ENCODE data around the gene PBX4.

Gene PBX4

DNA sequence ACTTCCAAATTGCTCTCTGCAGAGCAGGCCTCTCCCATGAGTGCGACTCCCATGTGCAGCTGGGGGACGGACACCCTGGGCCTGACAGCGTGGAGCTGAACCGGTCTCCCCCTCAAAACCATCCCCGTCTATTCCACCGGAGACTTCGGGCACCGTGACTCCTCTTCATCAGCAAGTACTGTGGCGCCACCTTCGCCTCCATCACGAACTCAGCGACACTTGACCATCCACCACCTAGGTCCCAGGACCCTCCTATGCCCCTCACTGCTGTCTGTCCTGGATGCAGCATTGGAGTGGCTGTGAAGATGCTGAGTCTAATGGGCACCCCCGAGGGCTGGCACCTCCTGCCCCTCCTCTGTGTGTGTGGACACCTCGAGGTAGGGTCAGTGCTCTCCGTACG is 59.9 kb downstream of the PBX4 start:
- no peak for DNase-seq (ENCODE audit: low read depth in 2 of 3, low spot score in 1 of 3)

DNA sequence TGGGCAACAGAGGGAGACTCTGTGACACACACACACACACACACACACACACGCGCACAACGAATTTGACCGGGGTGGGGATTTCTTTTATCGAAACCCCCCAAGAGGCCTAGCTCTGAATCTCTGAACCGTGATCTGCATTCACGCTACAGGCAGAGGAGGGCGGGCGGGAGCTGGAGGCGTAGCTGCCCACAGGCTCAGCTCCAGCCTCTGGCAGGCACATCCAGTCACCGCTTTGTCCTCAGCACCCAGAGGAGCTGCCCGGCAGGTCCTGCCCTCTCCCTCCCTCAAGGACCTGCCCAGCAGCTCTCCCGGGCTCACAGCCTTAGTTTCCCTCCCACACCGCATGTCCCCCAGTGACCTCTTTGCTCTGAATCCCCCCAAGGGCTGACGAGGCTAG is 60.4 kb downstream of the PBX4 start:
- no peak for DNase-seq (ENCODE audit: low read depth in 2 of 3, low spot score in 1 of 3)

DNA sequence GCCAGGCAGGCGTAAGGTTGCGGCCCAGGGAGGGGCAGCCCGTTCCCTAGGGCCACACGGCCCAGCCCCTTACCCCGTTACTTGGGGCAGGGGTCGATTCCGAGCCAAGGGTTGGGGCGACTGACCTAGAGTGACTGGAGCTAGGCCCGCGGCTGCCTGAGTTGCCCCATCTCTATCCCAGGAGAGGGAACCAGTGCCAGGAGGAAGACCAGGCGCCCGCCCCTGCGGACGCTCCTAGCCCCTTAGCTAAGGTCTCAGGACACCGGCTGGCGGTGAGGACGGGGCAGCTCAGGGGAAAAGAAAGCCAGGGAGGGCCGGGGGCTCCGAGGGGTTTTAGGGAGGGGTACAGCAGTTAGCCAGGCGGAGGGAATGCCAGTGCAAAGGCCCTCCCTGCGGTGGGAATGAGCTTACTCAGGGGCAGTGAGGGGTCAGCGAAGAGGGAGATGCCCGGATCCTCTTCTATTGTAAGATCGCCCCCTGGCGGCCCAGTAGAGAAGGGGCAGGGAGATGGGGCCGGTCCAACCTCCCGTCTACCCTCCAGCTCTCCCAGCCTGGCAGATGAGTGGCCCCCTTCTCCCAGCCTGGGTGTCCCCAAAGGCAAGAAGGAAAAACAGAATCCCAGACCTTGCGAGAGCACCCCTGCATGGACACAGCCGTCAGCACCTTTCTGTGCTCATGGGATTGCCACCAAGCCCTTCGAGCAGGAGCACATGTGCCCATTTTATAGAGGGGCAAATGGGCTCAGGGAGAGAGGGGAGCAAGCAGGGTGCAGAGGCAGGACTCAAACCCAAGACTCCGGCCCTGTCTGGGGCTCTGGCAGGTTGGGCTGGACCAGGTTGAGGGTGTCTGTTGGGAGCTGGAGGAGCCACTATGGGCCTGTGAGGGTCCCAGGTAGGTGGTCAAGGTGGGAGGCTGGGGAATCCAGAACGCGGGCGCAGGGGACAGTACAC is 64.1 kb downstream of the PBX4 start:
- peak; percentile 36 to 69 (median 54) for DNase-seq (ENCODE audit: low read depth in 2 of 3, low spot score in 1 of 3)

DNA sequence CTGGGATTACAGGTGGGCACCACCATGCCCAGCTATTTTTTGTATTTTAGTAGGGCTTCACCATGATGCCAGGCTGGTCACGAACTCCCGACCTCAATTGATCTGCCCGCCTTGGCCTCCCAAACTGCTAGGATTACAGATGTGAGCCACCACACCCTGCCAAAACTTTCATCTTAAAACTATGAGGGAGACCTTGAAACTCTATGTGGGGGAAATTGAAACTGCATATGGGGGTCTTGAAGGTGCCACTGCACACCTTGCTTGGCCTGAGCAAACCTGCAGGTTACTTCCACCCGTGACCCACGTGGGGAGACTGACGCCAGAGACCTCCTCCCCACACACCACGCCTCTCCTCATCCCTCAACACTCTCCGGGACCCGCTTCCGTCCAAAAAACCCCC is 64.8 kb downstream of the PBX4 start:
- no peak for DNase-seq (ENCODE audit: low read depth in 2 of 3, low spot score in 1 of 3)

DNA sequence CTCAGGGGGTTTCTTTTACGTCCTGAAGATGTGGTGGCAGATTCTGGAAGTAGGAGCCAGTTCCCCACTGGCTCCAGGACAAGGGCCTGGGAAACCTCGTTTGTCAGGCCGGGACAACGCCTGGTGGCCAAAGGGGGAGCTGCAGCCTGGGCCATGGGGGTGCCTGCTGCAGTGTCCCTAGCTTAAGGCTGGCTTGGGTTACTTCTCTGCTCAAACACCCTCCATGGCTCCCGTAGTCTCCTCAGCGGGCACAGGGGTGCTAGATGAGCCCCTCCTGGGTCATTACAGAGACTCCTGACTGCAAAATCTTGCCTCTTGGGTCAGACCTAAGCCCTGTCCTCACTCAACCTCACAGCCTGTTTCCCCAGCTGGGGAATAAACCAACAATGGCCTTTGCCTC is 65.7 kb downstream of the PBX4 start:
- no peak for DNase-seq (ENCODE audit: low read depth in 2 of 3, low spot score in 1 of 3)

DNA sequence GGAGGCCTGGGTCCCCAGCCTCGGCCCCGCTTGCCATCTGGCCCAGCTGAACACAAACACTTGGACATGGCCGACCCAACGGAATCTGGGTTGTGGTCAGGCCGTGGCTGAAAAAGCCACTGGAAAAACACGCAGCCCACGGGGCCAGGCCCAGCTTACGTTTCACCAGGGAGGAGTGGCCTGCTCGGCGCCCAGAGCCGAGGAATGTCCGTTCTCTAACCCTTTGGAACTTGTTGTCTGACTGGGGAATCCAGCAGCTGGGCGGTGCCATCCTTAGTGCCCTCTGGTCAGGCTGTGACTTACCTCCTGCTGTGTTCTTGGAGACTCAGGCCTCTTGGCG is 66.7 kb downstream of the PBX4 start:
- DNase-seq (ENCODE audit: low read depth in 2 of 3, low spot score in 1 of 3): no peak

DNA sequence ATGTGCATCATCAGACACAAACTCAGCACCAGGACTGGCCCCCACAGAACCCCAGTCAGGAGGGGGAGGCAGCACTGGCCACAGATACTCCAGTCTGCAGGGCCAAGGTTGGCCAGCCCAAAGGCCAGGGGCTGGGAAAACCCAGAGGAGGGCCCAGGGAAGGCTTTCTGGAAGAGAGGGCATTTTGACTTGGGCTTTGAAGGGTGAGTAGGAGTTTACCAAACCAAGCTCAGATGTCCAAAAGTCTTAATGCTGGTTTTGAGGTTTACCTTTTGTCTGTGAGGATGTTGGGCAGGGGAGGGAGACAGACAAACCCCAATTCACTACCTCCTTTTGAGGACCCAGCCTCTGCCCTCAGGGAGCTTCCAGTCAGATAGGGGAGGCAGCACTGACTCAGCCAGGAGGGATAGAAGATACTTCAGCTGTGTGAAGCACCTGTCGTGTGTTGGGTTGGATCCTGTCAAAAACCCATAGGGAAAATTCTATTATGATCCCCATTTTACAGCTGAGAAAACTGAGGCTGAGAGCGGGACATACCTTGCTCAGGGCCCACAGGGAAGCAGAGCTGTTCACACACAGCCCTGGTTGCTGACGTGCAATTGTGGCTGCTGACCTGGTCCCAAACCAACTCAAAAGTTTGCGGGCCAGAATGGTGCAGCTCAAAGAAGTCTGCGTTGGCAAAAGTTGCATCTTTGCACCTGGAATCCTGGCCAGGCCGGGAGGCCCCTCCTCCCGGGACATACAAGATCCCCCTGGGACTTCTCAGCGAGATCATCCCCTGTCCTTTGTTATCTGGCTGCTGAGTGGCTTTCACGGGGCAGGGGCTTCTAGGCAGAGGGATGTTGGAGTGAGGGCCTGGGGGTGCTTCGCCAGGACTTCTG is 67.3 kb downstream of the PBX4 start:
- DNase-seq (ENCODE audit: low read depth in 2 of 3, low spot score in 1 of 3): no peak

DNA sequence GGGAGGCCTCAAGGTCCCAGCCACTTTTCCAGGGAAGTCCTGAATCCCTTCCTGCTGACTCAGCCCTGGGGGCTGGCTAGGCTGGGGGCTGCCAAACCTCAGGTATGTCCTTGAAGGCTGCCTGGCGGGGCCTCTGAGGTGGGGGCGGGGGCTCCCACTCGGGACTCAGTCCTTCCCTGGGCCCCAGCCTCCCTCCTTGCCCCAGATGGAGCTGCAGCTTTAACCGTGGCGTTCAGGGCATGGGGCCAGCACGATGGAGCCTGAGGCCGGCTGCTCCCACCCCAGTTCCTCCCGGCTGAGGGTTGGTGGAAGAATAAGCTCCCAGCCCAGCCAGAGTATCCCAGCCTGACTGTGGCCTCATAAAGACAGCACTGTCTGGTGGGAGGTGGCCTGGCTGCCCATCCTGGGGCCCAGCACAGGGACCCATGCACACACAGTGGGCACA is 68.0 kb downstream of the PBX4 start:
- DNase-seq (ENCODE audit: low read depth in 2 of 3, low spot score in 1 of 3): no peak

DNA sequence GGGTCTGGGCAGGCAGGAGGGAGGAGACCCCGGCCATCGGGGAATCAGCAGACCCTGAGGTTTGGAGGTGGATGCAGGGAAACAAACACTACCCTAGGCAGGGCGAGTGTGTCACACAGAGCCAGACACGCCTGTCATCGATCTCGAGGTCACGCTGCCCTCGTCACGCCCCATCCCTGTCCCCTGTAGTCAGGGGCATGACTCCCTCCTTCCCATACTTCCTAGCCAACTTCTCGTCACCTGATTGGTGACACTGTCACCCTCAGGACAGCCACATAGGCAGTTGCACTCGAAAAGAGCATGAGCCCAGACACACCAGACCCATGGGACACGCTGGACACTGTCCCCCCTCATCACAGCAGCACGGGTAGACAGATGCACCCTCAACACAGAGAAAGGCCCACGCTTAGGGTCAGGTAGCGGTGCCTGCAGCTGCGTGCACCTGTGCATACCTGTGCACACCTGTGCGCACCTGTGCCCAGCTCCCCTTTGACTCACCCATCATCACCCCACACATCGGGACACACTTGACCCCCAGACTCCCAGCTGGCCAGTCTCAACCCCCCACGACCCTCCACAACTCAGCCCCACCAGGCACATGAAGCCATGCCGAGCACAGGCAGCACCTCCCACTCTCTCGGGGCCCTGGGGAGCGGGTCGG is 68.6 kb downstream of the PBX4 start:
- no peak for DNase-seq (ENCODE audit: low read depth in 2 of 3, low spot score in 1 of 3)

DNA sequence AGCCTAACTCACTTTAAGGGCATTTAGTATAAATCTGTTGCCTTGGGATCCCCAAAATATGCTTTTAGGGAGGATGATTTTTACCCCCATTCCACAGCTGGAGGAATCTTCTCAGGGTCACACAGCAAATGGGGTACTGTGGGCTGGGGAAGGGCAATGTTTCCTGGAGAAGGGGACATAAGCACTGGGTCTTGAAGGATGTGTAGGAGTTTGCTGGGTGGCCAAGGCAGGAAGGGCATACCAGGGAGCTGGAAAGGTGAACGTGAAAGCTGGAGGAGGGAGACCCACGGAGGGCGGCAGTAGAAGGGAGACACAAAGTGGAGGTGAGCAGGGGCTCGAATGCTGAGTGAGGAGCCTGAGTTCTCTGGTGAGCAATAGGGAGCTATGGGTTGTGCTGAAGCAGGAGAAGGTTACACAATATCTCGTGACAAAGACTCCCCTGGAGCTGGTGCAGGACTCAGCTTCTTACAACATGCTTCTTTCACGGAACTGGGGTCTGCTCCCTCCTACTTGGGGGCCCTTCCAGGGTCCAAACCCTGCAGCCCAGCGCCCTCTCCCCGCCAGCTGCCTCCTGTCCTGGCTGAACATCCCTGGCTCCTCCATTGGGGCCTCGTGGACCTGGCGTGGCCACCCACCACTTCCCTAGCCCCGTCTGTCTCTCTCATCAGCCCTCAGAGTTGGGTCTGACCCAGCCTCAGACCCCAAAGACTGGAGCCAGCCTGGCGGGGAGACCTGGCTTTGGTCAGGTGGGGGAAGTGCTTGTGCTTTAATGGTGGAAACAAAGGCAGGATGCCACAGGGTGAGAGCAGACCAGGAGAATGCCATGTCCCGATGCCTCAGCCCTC is 69.3 kb downstream of the PBX4 start:
- DNase-seq (ENCODE audit: low read depth in 2 of 3, low spot score in 1 of 3): no peak

DNA sequence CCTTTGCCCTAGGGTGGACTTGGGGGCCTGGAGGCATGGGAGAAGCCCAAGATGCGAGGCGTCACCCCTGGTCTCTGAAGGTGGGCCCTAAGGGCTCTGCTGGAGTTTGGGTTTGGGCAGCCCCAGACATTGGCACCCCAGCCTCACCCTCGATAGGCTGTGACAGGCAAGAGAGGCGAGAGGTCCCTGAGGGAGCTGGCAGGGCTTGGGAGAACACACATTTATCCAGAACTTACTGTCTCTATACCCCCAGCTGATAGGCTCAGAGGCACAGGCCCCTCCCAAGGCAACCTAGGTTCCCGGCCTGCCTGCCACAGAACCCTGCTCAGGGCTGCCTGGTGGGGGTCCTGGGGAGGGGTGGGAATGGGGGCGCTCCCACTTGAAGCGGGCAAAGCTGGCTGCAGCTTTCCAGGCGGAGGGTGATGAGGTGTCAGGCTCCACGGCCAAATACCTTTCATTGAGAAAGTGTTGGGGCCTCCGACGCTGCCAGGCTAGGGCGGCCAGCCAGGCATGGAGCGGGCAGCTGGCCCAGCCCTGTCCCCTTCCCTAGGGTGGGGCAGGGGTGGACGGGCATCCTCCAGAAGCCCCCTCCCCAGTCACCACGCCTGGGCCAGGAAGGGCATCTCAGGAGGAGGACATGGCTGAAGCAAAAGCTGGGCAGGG is 70.7 kb downstream of the PBX4 start:
- no peak for DNase-seq (ENCODE audit: low read depth in 2 of 3, low spot score in 1 of 3)

DNA sequence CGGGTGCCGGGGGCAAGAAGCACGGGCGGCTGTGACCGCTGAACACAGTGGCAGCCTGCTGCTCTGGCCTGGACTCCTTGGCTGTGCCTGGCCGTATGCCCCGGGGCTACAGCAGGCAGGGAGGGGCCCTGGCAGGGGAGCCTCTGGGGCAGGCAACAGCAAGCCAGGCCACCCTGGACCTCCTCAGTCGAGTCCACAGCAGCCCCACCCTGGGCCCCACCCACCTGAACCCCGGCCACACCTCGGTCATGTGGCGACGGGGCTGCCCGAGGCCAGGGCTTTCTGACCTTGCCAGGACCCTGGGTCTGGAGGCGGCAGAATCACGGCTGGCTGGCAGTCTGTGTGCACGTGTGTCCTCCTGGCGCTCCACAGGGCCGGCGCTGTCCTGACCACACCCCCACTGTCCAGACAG is 71.7 kb downstream of the PBX4 start:
- no peak for DNase-seq (ENCODE audit: low read depth in 2 of 3, low spot score in 1 of 3)

DNA sequence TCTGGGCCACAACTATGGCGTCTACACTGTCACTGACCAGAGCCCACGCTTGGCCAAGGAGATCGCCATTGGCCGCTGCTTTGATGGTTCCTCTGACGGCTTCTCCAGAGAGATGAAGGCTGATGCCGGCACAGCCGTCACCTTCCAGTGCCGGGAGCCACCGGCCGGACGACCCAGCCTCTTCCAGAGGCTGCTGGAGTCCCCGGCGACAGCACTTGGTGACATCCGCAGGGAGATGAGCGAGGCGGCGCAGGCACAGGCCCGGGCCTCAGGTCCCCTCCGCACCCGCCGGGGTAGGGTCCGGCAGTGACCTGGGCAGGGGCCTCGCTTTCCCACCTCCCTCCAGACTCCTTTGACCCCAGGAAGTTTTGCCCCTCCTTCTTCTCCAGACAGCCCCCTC is 72.8 kb downstream of the PBX4 start:
- no peak for DNase-seq (ENCODE audit: low read depth in 2 of 3, low spot score in 1 of 3)

DNA sequence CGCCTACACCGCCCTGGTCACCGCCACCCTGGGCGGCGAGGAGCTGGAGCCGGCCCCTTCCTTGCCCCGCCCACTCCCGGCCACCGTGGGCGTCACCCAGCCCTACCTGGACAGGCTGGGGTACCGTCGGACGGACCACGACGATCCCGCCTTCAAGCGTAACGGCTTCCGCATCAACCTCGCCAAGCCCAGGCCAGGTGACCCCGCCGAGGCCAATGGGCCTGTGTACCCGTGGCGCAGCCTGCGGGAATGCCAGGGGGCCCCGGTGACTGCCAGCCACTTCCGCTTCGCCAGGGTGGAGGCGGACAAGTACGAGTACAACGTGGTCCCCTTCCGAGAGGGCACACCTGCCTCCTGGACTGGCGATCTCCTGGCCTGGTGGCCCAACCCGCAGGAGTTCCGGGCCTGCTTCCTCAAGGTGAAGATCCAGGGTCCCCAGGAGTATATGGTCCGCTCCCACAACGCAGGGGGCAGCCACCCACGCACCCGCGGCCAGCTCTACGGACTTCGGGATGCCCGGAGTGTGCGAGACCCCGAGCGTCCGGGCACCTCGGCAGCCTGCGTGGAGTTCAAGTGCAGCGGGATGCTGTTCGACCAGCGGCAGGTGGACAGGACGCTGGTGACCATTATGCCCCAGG is 73.4 kb downstream of the PBX4 start:
- no peak for DNase-seq (ENCODE audit: low read depth in 2 of 3, low spot score in 1 of 3)

DNA sequence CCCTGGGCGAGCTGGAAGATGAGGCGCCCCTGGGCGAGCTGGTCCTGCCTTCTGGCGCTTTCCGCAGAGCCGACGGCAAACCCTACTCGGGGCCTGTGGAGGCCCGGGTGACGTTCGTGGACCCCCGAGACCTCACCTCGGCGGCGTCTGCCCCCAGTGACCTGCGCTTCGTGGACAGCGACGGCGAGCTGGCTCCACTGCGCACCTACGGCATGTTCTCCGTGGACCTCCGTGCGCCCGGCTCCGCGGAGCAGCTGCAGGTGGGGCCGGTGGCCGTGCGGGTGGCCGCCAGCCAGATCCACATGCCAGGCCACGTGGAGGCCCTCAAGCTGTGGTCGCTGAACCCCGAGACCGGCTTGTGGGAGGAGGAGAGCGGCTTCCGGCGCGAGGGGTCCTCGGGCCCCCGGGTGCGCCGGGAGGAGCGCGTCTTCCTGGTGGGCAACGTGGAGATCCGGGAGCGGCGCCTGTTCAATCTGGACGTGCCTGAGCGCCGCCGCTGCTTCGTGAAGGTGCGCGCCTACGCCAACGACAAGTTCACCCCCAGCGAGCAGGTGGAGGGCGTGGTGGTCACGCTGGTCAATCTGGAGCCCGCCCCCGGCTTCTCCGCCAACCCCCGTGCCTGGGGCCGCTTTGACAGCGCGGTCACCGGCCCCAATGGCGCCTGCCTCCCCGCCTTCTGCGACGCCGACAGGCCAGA is 74.1 kb downstream of the PBX4 start:
- no peak for DNase-seq (ENCODE audit: low read depth in 2 of 3, low spot score in 1 of 3)

DNA sequence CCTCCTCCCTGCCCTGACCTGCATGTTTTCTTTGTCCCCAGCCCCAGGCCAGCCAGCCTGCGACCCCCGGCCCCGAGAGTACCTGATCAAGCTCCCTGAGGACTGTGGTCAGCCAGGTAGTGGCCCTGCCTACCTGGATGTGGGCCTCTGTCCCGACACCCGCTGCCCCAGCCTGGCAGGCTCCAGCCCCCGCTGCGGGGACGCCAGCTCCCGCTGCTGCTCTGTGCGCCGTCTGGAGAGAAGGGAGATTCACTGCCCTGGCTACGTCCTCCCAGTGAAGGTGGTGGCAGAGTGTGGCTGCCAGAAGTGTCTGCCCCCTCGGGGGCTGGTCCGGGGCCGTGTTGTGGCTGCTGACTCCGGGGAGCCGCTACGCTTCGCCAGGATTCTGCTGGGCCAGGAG is 74.8 kb downstream of the PBX4 start:
- no peak for DNase-seq (ENCODE audit: low read depth in 2 of 3, low spot score in 1 of 3)

DNA sequence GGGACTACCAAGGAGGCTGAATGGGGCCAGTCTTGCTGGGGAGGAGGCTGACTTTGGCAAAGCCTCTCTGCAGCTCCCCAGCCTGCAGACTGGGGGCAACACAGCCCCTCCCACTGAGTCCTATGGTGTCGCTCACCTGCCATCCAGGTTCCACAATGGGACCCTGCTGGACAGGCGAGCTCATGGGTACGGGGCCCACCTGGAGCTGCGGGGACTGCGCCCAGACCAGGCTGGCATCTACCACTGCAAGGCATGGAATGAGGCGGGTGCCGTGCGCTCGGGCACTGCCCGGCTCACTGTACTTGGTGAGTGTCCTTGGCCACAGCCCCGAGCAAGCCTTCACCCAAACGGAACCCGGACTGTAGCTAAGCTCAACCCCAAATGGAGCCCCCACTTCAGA is 75.4 kb downstream of the PBX4 start:
- DNase-seq (ENCODE audit: low read depth in 2 of 3, low spot score in 1 of 3): no peak

DNA sequence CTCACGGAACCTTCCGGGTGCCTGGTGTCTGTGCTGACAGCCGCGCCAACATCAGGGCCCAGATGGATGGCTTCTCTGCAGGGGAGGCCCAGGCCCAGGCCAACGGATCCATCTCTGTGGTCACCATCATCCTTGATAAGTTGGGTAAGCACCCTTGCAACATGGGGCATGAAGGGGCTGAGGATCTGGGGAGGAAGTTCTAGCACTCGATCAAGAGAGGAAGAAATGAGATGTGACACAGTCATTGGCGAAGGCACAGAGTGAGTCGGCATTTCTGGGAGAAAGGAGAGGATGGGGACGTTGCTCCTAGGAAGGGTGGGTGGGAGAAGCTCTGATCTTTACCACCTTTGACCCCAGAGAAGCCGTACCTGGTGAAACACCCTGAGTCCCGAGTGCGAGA is 76.0 kb downstream of the PBX4 start:
- DNase-seq (ENCODE audit: low read depth in 2 of 3, low spot score in 1 of 3): no peak

DNA sequence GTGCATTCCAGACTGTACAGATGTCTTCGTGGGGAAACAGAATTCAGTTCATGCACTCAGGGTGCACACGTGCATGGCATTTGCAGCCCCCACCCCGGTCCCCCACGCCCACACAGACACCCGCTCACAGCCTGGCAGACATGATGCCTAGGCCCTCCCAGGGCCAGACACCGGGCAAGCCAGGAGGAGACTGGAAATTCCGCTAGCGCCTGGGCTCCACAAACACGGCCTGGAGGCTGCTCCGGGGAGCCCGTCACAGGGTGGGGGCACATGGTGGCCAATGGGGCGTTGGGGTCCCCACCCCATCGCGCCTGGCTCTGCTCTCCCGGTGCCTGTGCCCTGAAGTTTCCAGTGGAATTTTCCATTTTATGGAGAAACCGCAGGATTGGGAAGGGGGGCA is 76.9 kb downstream of the PBX4 start:
- DNase-seq (ENCODE audit: low read depth in 2 of 3, low spot score in 1 of 3): no peak
